Astrocyte (in vitro differentiated cells and primary cell): Measurements from ENCODE around the gene AGXT. TPM values are rescaled to one million over a fixed set of nuclear protein-coding genes. Genes with fewer than 3 reads are reported as not detected.

Experiments used
- DNase-seq: peaks from one replicate; pipeline ENCODE4 v3.0.0-alpha.2; 2010; ENCODE audit warnings: low read depth
- FAIRE-seq: peaks from 2 replicates; lab custom pipeline; 2011; peaks lifted over from hg19 to GRCh38; lab: Jason Lieb, UNC
- H2AFZ ChIP-seq: 2 replicates; pipeline ENCODE4 v1.6.0; 2012; ENCODE audit warnings: low read depth, low read length, inconsistent platforms
- H3K27ac ChIP-seq: 2 replicates; pipeline ENCODE4 v1.5.1; 2011; ENCODE audit warnings: low read depth, low read length, inconsistent platforms
- H3K27me3 ChIP-seq: 2 replicates; pipeline ENCODE4 v1.6.0; 2011; ENCODE audit warnings: low read length, inconsistent platforms; ENCODE audit not compliant: insufficient read depth
- H3K36me3 ChIP-seq: 2 replicates; pipeline ENCODE4 v1.5.1; 2011; ENCODE audit warnings: low read length, inconsistent platforms; ENCODE audit not compliant: insufficient read depth
- H3K4me1 ChIP-seq: 2 replicates; pipeline ENCODE4 v1.5.1; 2011; ENCODE audit warnings: low read length, inconsistent platforms; ENCODE audit not compliant: insufficient read depth
- H3K4me2 ChIP-seq: 2 replicates; pipeline ENCODE4 v1.6.0; 2012; ENCODE audit warnings: low read length, inconsistent platforms
- H3K4me3 ChIP-seq: 2 replicates; pipeline ENCODE4 v1.5.1; 2011; ENCODE audit warnings: low read depth, mild to moderate bottlenecking, low read length, inconsistent platforms; ENCODE audit not compliant: insufficient read depth
- H3K79me2 ChIP-seq: 2 replicates; pipeline ENCODE4 v1.6.0; 2012; ENCODE audit warnings: mild to moderate bottlenecking, low read length, inconsistent platforms; ENCODE audit not compliant: insufficient read depth
- H3K9ac ChIP-seq: 2 replicates; pipeline ENCODE4 v1.6.0; 2012; ENCODE audit warnings: mild to moderate bottlenecking, low read length, inconsistent platforms
- H3K9me3 ChIP-seq: 2 replicates; pipeline ENCODE4 v1.5.1; 2012; ENCODE audit warnings: low read depth, mild to moderate bottlenecking, low read length, inconsistent platforms; ENCODE audit not compliant: insufficient read depth
- H4K20me1 ChIP-seq: 2 replicates; pipeline ENCODE4 v1.6.0; 2012; ENCODE audit warnings: low read length, inconsistent platforms; ENCODE audit not compliant: insufficient read depth
- H3K27ac Mint-ChIP-seq: one replicate; pipeline ENCODE4 v1.8.0; 2021; ENCODE audit warnings: mild to moderate bottlenecking, mixed read lengths; ENCODE audit not compliant: unreplicated experiment
- H3K27me3 Mint-ChIP-seq: one replicate; pipeline ENCODE4 v1.8.0; 2021; ENCODE audit warnings: low read depth, mixed read lengths; ENCODE audit not compliant: unreplicated experiment
- H3K36me3 Mint-ChIP-seq: one replicate; pipeline ENCODE4 v1.8.0; 2021; ENCODE audit warnings: low read depth, mixed read lengths; ENCODE audit not compliant: unreplicated experiment
- H3K4me1 Mint-ChIP-seq: one replicate; pipeline ENCODE4 v1.8.0; 2021; ENCODE audit warnings: low read depth, mixed read lengths; ENCODE audit not compliant: unreplicated experiment
- H3K4me3 Mint-ChIP-seq: one replicate; pipeline ENCODE4 v1.8.0; 2021; ENCODE audit warnings: mild to moderate bottlenecking, moderate library complexity, mixed read lengths; ENCODE audit not compliant: unreplicated experiment
- H3K9me3 Mint-ChIP-seq: one replicate; pipeline ENCODE4 v1.8.0; 2021; ENCODE audit warnings: mild to moderate bottlenecking, mixed read lengths; ENCODE audit not compliant: unreplicated experiment
- EZH2 ChIP-seq: IDR thresholded peaks from 2 replicates; pipeline ENCODE4 v1.6.1; 2012; ENCODE audit warnings: mild to moderate bottlenecking, low read length, inconsistent platforms; ENCODE audit not compliant: insufficient read depth
- total RNA-seq: library from RNA; stranded (reverse); gene quantifications from 2 replicates; pipeline ENCODE4 v1.2.1, GENCODE V29; 2021
- TF ChIP-seq, protein P1 (sequence below): IDR thresholded peaks from 2 replicates; pipeline ENCODE4 v1.5.1; 2011; ENCODE audit warnings: low read depth, mild to moderate bottlenecking, inconsistent platforms, low read length, moderate library complexity; ENCODE audit not compliant: insufficient read depth

The AGXT gene
- total RNA-seq, 1 donor from 2014 or later, result not detected

DNA sequence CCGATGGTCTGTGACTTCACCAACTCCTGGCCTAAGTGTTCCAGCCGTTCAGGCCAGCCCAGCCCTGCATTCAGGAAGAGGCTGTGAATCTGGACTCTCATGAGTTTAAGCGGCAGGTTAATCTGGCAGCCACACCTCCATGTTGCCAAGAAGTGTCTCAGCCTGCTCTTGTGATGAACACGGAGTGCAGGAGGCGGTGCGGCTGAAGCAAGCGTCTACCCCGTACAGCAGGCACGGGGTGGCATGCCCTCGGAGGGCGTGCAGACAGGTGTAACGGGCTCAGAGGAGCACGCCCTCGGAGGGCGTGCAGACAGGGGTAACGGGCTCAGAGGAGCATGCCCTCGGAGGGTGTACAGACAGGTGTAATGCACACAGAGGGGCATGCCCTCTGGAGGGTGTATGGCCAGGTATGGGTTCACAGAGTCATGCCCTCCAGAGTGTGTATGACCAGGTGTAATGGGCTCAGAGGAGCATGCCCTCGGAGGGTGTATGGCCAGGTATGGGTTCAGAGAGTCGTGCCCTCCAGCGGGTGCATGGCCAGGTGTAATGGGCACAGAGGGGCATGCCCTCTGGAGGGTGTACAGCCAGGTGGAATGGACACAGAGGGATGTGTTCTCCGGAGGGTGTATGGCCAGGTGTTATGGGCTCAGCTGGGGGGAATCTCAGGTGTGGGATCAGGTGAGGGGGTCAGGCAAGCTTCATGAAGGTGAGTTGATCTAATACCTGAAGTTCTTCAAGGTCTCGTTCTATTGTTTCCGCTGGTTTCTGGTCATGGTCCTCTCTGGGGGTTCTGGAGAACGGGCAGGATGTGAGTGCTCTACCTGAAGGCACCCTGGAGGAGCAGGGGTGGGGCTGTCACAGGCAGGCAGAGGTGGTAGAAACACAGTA is 60.1 kb downstream of the AGXT start:
- H3K36me3 Mint-ChIP-seq, result no peaks in the 10 kb centered on the region
- Histone ChIP-seq H3K4me1 (no peaks in the 10 kb centered on the region), H3K9ac (no peak overlapping the region), H3K27ac (no peak overlapping the region), H3K9me3 (no peaks in the 10 kb centered on the region), H2AFZ (no peak overlapping the region), H3K36me3 (no peaks in the 10 kb centered on the region), H3K79me2 (no peaks in the 10 kb centered on the region), H3K4me2 (no peak overlapping the region), H4K20me1 (no peaks in the 10 kb centered on the region), H3K27me3 (peaks cover 7% of the 10 kb centered on the region), H3K4me3 (no peak overlapping the region)
- no peak overlapping the region for H3K4me3 Mint-ChIP-seq
- DNase-seq (no peak), FAIRE-seq (no peak)
- H3K9me3 Mint-ChIP-seq, result peaks cover 4% of the 10 kb centered on the region
- no peaks in the 10 kb centered on the region for H3K4me1 Mint-ChIP-seq
- H3K27me3 Mint-ChIP-seq, result peaks cover 33% of the 10 kb centered on the region
- no peak for TF ChIP-seq EZH2
- TF ChIP-seq, protein P1, sequence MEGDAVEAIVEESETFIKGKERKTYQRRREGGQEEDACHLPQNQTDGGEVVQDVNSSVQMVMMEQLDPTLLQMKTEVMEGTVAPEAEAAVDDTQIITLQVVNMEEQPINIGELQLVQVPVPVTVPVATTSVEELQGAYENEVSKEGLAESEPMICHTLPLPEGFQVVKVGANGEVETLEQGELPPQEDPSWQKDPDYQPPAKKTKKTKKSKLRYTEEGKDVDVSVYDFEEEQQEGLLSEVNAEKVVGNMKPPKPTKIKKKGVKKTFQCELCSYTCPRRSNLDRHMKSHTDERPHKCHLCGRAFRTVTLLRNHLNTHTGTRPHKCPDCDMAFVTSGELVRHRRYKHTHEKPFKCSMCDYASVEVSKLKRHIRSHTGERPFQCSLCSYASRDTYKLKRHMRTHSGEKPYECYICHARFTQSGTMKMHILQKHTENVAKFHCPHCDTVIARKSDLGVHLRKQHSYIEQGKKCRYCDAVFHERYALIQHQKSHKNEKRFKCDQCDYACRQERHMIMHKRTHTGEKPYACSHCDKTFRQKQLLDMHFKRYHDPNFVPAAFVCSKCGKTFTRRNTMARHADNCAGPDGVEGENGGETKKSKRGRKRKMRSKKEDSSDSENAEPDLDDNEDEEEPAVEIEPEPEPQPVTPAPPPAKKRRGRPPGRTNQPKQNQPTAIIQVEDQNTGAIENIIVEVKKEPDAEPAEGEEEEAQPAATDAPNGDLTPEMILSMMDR, result no peak
- H3K27ac Mint-ChIP-seq, result no peak overlapping the region

DNA sequence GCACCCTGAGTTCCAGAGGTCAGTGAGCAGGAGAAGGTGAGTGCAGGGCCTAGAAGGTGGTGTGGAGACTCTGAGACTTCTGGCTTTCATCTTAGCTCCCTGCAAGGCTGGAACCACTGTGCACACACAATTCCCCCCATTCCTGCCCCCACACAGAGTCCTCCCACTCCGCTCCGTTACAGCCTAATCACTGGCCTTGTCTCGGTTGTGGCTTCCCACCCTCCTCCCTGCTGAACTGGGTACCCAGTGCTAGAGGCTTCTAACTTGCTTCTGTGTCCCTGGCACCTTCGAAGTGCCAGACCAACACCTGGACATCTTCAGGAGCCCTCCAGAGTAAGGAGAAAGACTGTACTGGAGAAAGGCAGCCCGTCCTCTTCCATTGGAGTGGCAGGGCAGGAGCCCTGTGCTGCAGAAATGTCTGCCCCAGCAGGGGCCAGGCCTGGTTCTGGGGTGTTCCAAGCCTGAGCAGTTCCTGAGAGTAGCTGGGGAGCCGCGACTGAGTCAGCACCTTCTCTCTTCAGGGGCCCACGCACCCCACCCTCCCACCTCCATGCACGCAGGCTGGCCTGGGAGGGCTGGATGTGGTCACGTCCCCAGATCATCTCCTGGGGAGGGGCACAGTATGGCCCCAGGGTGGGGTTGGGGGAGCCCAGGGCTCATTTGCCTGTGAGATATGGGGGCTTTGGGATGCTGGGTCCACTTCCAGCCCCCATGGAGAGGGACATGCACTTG is 60.9 kb downstream of the AGXT start:
- H3K9me3 ChIP-seq, result no peaks in the 10 kb centered on the region
- Mint-ChIP-seq H3K9me3 (peaks cover 4% of the 10 kb centered on the region), H3K27me3 (peaks cover 35% of the 10 kb centered on the region), H3K4me1 (no peaks in the 10 kb centered on the region), H3K36me3 (no peaks in the 10 kb centered on the region), H3K4me3 (no peak overlapping the region), H3K27ac (no peak overlapping the region)
- TF ChIP-seq, protein P1, result no peak
- TF ChIP-seq EZH2, result no peak
- DNase-seq, result no peak
- no peak overlapping the region for H3K4me2 ChIP-seq
- H3K27ac ChIP-seq, result no peak overlapping the region
- no peak for FAIRE-seq
- no peak overlapping the region for H3K9ac ChIP-seq
- H3K27me3 ChIP-seq, result peaks cover 7% of the 10 kb centered on the region
- H4K20me1 ChIP-seq, result no peaks in the 10 kb centered on the region
- no peaks in the 10 kb centered on the region for H3K79me2 ChIP-seq
- no peaks in the 10 kb centered on the region for H3K36me3 ChIP-seq
- no peaks in the 10 kb centered on the region for H3K4me1 ChIP-seq
- H3K4me3 ChIP-seq, result no peak overlapping the region
- H2AFZ ChIP-seq, result no peak overlapping the region

Other genes starting within 250 kb of the AGXT start
- gene GPR35, start 243.3 kb upstream of the AGXT start, total RNA-seq, result 0.72 and 0.82 TPM in 2 replicates
- not detected in 2 replicates for gene AQP12B, start 185.9 kb upstream of the AGXT start, total RNA-seq
- not detected in 2 replicates for gene AQP12A, start 177.0 kb upstream of the AGXT start, total RNA-seq
- 20.3 and 51.2 TPM in 2 replicates for gene KIF1A, start 48.6 kb upstream of the AGXT start, total RNA-seq
- 0.43 and 0.59 TPM in 2 replicates for gene MAB21L4, start 27.3 kb downstream of the AGXT start, total RNA-seq
- not detected in 2 replicates for gene CROCC2, start 37.5 kb downstream of the AGXT start, total RNA-seq
- 0.23 and 0.48 TPM in 2 replicates for gene SNED1, start 129.8 kb downstream of the AGXT start, total RNA-seq
- gene MTERF4, start 233.5 kb downstream of the AGXT start, total RNA-seq, result 23.6 and 26.3 TPM in 2 replicates